HG02981 (cell line): ENCODE measurements around the gene FER1L5.

Source experiments
- ATAC-seq: cut with Tn5 transposase; IDR thresholded peaks from one replicate; pipeline ENCODE4 v1.9.1; 2021; ENCODE audit warnings: mild to moderate bottlenecking, moderate library complexity; ENCODE audit not compliant: unreplicated experiment

FER1L5 gene

DNA sequence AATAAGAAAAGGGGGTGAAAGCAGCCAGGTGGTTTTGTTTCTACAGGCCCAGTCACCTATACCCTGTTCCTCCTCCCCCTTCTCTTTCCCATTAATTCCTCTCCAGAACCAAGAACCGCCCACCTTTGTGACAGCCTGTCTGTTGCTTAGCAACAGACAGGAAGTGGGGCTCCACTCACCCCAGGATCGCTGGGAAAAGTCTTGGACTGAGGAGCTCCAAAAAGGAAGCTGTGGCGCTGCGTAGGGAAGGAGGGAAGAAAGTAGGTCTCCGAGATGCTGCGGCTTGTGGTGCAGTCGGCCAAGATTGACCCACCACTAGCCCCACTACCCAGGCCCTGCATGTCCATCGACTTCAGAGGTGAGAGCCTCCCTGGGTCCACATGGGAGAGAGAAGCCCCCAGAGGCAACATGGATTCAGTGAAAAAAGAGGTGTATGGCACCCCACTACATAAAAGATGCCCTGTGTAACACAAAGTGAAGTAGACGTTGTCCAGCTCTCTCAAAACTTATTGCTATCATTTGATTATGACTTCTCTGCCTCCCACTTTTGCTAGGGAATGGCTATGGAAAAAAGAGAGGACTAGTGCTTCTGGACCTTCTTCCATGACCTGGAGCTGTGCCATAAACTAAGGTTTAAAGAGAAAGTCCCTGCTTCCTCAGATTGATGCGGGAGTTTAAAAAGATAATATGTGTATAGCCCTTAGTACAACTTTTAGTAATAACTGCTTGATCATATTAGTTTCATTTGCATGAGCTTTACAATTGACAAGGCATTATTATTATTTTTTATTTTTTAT is at the start of gene FER1L5:
TSS of gene FER1L5 (plus strand) at position 201 of the 797 bp plus-strand sequence. CDS start at position 274, 73 bp downstream.
- no peak for ATAC-seq

DNA sequence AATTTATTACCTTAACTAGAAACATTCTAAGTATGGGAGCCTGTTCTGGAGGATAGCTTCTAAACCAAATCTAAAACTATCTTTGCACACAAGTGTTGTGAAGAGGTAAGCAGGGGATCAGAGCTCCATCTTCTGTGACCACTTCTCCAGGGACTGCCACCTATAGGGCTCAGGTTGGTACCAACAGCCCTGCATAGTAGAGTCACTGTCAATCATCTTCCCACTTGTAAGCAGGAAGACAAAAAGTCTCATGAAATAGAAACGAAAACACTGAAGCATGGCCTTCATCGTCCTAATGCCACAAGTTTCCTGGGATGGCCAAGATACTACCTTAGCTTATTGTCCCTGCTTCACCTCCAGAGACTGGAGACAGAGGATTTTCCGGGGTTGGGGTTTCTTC is 48.3 kb upstream of the FER1L5 start:
- ATAC-seq = no peak

DNA sequence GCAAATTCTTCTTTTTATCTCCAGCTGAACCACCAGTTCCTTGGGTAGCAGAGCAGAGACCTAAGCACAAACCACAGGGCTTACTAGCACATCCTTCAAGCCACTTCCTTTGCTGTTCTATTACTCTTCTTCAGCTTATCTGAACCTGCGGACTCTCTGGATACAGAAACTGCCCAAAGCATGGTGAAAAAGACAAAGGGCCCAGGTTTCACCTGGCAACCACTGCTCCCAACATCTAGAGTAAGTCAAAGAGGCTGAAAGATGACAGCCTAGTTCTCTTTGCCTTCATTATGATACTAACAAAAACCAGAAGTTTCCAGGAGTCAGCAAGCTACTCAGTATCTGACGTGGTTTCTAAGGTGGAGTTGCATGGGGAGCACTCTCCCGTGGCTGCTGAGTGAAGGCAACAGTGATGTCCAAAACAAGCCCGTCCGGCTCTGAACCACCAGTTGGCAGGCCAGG is 47.8 kb upstream of the FER1L5 start:
- no peak for ATAC-seq

DNA sequence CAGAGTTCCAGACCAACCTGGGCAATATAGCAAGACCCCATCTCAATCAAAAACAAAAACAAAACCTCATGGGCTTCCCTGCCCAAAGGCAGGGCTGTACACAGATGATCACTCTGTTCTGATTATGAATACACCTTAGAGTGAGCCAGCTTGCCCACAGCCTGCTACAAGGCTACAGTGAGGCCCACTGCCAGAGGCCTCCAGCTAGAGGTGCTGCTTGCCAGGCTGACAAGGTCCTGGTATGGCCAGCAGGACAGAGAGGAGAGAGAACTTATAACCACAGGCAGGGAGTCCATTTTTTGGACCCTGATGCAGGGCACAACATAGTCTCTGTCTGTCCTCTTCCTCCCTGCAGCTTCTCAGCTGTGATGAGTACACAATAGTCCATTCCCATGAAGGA is 46.0 kb upstream of the FER1L5 start:
- ATAC-seq = no peak

DNA sequence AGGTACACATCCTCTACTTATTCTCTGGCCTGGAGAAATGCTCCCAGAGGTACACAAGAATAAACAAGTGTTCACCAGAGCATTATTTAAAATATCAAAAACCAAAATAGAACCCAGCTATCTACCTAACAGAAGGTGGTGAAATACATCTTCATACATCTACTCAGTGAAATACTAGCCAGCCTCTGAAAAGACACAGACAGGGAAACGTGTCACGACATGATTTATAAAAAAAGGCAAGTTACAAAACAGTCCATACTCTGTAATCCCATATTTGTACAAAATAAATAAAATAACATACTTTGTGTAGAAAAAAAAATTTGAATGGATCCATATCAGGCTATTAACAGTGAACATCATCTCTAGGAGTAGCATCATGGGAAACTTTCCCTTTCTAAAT is 42.6 kb upstream of the FER1L5 start:
- ATAC-seq = no peak

DNA sequence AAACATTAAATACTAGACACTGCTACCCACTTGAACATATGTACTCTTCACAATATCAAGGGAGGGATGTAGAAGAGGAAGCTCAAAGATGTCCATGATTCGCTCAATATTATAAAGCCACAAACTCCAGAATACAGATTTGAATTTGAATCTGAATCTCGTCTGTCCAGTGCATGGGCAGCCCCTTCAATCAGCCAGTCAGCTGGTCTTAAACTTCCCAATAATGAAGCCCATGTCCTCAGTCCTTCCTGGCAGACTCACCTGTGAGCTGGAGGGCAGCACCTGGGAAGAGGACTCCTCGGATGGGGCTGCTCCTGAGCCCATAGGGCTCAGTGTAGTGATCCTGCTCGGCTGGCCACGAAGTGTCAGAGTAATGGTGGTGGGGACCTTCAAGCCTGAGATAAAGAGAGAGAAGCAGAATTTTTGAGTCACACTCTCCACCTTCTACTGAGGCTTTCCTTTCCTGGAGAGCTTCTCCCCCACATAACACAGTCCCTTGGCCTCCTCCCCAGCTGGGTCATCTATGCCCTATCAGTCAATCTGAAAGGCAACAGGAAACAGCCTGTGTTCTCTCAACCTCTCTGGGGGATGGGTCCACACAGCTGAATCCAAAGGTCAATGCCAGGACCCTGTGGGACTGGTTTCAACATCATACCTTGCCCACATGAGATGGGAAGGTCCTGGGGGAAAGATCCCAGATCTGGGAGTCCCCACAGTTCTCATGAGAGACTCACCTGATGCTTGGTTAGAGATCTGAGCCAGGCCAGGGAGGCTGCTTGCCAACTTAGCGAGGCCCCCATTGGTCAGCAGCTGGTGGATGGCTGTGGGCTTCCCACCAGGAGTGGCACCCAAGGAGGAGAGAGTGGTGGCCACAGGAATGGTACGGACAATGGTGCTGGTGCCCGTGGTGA is 40.9 kb upstream of the FER1L5 start:
- ATAC-seq = no peak

DNA sequence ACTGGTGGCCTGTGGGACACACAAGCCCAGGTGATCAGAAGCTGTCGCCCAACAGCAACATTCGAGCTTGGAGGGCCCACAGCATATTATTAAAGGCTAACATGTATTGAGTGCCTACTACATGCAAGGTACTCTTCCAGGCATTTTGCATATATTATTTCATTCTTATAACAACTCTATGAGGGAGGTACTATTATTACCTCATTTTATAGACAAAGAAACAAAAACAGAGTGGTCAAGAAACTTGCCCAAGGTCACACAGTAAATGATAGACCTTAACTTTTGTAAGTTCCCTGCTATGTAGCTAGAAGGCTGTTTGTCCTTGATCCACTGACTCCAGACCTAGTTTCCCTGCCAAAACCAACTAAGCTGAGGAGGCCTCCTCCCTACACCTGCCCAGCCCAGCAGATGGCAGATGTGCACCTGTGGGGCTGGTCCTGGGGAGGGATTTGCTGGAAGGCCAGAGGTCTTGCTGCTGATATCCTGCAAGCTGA is 40.2 kb upstream of the FER1L5 start:
- ATAC-seq = no peak

DNA sequence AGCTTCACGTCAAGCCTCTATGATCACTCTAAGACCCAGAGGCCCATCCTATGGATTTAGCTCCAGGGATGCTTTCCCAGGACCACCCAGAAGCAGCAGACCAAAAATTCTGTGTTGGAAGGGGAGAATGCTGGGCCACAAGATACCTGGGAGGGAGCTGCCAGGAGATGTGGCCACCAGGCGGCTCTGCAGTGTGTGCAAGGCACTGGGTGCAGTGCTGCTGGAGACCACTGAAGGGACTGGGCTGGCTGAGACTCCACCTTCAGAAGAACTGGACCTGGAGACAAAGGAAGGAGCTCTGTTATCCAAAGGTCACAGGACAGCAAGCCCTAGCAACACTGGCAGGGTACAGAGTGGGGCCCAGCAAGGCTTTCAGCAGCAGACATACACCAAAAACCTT is 38.5 kb upstream of the FER1L5 start:
- ATAC-seq = no peak

DNA sequence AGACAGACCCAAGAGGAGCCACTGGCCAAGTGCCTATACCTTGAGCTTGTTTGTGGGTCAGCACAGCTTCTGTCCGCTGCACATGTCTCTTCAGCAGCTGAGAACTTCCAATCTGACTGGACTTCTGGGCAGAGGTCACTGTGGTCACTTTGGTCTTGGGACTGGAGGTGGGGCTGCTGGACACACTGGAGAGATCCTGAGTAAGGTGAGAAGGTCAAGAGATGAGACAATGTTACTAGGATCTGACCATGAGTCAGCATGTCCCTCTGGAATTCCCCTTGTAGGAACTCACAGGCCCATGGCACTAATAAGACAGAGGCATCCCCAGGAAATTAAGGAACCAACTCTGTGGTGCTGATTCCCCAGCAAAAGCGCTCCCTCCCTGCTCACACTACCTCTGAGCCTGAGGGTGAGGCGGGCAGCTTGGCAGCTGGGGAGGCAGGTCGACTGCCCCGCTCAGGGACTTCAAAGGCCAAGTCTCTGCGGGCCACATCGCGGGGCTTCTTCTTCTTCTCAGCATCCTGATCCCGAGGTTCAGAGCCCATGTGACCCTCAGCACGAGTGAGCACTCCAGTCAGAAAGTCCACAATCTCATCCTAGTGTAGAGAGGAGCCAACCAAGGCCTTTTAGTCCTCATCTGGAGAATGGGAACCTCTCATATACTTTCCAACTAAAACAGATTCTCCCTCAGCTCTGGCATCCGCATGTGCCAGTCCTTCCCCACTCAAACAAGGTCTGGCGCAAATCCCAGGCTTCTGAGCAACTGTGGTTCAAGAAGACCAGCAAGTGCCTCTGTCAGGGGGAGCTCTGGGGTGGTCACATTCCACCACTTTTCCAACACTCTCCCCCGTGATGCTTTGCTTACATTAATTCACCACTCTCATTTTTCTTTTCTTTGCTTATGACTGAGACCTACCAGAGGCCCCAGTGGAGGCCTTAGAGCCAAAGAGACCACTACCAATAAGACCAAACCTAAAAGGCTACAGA is 33.8 kb upstream of the FER1L5 start:
- no peak for ATAC-seq

DNA sequence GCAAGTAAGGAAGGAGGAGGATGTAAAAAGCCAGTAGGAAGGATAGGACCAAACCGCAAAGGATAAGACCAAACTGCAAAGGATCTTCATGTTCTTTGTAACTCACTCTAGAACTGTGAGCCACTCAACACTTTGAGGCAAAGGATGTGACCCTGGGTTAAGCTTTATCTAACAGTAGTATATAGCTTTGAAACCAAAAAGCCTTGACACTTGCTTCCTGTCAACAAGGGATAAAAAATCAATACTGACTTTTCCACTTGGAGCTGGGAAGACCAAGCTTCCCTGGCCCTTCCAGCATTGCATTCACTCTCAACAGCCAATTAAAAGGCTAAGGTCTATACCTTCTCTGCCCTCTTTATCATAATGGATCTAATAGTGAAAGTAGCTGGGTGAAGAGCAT is 26.4 kb upstream of the FER1L5 start:
- ATAC-seq = no peak

DNA sequence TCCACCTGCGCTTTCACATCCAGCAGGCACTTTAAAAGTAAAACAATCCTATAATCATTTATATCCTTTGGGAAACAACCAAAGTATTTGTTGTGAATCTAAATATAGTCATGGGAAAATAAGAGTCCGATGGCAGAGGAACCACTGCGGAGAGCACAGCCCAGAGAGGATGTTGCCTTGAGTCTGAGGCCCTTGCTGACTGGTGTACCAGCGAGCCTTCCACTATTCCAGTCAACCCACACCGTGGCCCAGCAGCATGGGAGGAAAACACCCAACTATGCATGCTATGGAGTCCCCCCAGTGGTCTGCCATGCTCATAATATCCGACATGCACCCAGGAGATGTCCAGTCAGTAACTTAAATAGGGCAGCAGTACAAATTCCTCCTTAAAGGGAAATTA is 26.0 kb upstream of the FER1L5 start:
- no peak for ATAC-seq

DNA sequence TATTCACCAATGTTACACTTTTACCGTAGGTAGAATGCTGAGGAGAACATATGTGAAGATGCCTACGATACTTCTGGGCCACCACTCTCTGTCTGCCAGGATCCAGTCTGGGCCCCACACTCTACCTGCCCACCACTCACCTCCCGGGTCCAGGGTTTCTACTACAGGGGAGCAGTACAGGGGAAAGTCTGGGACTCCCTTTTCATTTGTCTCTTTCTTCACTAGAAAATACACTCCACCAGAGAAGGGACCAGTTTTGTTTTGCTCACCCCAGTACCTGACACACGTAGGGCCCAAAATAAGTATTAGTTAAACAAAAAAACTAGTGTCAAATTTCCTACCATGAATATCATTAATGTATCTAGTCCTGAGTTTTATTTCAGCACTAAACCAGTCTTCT is 25.6 kb upstream of the FER1L5 start:
- ATAC-seq = no peak

DNA sequence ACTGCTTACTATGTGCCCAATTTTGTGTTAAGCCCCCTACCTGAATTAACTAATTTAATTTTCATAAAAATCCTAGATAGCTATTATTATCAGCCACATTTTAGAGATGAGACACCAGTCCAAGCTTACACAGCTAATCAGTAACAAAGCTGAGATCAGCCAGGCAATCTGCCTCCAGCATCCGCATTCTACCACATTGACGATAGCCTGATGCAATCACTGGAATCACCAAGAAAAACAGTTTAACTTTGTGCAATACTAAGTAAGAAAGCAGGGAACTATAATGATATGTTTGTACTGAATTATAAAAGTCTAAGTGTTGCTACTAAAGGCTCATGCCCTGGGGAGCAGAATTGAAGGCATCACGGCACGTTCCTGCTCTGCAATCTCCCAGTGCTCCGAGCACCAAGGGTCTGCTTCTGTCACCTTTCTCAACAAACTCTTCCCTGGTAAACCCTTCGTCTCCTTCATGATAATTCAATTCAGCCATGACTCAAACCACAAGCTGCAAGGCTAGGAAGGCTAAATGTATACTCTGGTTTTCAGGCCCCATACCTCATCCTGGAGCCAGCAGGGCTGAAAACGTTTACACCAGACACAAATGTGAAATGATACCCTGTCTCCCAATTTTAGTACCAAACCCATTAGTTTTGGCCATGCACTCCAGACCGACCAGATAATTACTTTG is 23.8 kb upstream of the FER1L5 start:
- no peak for ATAC-seq

DNA sequence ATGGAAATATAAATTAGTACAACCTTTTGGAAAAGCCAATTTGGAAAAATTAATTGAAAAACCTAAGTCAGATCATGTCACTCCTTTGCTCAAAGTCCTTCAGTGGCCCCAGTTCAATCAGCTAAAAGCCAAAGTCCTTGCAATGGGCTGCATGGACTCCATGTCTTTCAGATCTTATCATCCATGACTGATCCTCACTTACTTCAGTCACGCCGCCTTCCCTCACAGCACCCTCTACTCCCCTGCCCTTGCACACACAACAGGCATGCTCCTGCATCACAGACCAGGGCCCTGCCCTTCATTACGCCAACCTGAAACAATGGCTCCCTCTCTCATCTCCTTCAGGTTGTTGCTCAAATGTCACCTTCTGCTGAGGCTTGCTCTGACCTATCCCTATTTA is 20.0 kb upstream of the FER1L5 start:
- ATAC-seq = no peak

DNA sequence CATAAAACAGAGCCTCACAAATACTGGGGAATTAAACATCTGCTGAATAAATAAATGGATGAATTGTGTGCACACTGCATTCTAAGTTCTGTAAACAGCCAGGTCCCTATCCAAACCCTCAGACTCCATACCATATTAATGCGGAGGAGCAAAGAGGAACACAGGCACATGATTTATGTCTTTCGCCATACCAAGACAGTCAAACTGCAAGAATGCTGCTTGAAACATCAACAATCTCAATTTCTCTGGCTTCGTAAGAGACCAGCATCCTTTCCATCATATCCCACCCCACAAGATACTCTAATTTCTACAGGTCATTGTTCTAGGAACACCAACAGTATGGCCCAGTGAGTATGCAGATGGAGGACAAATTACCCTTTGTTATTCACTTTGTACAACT is 19.4 kb upstream of the FER1L5 start:
- ATAC-seq = no peak

DNA sequence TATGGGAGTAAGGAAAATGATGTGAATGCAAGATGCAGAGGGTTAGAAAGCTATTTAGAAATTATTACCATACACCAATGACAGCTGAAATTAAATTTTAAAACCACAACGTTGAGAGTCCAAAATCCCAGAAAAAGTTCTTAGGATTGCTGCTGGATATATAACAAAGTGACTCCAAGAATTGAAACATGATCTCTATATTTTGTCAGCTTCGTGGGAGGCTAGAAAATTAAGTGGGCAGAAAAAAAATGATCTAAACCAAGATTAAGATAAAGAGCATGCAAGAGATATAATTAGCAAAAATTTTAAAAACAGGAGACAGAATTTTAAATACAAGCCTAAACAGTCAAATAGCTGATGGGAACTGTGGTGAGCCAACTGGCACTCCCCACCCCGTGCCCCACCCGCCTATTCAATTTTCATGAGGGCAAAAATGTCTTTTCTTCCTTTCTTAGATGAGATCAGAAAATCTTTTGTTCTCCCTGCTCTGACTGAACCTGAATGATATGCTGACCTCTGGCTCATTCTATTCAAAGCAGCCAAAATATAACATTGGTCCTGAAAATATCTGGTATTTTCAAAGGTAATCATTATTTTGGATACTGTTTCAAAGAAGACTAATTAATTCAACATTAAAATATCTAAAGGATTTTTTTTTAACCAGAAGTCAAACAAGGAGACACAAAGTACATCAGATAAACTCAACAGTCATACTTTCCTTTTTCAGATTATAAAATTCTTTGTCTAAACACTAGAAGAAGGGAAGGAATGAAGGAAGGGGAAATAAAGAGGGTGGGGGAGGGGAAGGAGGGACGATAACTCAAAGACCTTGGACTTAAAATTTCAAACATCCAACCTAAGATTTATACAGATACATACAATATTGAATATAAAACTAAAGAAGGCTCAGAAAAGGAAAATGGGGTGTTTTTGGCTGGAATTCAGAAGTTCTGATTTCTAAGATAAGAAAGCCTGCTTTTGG is 16.7 kb upstream of the FER1L5 start:
- ATAC-seq = no peak

DNA sequence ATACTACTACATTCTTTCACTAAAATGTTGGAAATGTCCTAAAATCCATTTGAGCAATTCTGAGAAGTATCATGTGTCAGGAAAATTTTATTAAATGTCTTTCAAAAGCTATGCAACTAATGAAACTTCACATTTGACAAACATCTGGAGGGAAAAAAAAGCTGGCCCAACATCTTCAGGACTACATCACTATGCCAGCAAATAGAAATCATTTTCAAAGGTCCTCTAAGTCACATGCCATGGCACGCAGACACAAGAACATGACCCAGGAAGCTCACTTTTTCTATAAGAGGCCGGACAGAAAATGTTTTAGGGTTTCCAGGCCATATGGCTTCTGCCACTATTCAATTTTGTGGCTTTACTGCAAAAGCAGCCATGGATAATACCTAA is 16.0 kb upstream of the FER1L5 start:
- ATAC-seq = no peak

DNA sequence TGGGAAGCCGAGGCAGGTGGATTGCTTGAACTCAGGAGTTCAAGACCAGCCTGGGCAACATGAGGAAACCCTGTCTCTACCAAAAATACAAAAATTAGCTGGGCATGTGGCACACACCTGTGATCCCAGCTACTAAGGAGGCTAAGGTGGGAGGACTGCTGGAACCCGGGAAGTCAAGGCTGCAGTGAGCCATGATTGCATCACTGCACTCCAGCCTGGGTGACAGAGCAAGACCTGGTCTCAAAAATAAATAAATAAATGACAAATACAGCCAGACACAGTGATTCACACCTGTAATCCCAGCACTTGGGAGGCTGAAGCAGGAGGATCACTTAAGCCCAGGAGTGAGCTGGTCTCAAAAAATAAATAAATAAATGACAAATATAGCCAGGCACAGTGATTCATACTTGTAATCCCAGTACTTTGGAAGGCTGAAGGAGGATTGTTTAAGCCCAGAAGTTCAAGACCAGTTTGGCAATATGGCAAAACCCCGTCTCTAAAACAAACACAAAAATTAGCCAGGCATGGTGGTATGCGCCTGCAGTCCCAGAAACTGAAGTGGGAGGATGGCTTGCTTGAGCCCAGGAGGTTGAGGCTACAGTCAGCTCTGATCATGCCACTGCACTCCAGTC is 10.6 kb upstream of the FER1L5 start:
- no peak for ATAC-seq
